Measurements from ENCODE around the gene CAMTA2.

Gene CAMTA2

DNA sequence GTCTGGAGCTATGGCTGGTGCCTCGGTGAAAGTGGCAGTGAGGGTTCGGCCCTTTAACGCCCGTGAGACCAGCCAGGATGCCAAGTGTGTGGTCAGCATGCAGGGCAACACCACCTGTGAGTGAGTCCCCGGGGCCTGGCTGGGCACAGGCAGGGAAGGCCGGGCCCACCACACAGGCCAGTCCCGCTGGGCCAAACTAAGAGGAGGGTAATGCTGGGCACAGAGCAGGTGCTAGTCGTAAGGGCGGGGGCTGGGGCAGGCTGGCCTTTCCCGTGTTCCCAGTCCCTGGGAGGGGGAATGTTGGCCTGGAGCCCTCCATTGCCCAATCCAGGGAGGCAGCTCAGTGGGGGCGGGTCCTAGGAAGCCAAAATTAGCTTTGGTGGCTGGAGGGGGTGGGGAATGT, 12.8 kb upstream of the CAMTA2 start:
- no peak for DNase-seq

DNA sequence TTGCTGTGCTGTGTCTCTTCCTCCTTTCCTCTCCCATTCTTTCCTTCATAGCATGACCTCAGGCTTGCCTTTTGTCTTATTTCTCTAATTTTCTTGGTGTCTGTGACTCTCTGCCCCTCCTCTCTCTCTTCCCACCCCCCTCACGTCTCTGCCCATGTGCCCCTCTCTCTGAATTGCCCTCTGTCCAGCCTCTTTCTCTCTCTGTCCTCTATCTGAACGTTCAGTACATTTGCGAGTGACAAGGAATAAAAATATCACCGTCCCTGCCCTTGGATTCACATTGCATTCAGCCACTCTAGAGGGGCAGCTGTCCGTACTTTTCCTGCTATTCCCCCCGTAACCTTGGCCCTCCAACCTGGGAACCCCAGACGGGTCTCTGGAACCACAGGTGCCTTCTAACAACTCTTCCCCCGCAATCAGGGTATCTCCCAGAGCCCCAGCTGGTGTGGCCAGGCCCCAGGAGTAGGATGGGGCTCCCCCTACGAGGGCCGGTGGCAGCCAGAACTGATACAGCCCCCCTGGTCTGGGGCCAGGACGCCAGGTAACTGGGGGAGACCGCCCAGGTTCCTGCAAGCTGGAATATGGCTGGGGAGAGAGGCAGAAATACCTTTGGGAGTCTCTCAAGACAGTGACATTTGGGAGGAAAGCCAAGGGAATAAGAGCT, 12.1 kb upstream of the CAMTA2 start:
- no peak for DNase-seq

DNA sequence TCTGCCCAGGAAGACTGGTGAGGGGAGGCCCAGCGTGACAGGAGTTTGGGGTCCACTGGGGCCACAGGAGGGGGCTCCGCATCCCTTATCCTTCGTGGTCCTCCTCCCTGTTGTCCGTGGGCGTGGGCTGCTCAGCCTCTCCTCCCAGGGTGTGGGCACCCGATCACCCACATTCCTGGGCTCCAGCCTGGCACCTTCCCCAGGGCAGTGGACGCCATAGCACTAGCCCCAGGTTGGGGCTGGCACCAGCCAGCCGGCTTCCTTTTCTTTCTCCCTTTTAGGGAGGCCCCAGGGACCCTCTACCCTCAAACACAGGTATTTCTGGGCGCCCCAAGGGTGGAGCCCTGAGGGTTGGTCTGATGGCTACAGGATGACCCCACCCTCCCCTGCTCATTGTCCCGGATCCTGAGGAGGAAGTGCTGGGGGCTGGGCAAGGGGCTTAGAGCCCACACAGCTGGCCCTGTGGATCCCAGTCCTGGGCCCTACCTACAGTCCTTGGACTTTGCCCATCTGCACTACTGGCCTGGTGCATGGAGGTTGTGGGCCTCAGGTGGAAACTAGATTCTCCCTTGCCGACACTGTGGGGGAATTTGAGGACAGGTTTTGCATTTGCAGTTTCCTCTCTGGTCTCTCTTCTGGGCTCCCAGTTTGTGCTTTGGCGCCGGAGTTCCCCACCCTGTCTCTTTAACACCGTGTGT, 11.4 kb upstream of the CAMTA2 start:
- DNase-seq: no peak

DNA sequence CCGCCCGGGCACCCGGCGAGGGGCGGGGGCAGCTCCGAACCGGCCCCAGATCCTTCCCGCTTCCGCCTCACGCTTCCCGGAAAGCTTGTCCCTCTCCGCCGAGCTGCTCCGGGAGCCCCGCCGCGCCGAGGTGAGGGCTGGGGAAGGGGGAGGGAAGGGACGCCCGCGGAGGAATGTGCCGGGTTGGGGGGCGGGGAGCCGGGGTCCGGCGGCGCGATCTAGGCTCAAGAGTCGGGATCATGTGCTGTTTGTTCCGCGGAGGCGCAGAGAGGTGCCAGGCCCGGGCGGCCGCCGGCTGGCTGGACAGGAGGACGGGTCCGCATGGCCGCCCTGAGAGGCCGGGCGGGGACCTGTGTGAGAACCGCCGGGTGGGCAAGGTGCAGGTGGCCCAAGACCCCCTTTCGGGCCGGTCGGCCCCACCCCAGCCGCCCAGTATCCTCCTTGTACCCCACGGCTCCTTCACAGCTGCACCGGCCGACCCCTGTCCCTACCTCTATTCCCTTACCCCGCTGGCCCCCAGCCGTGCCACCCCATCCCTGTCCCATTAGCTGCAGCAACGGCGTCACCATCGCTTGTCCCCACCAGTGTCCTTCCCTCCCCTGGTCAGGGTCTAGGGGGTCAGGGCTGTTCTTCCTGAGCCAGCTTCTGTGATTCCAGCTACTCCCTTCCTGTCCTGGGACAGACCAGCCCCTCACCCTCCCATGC, 10.7 kb upstream of the CAMTA2 start:
- no peak for DNase-seq

DNA sequence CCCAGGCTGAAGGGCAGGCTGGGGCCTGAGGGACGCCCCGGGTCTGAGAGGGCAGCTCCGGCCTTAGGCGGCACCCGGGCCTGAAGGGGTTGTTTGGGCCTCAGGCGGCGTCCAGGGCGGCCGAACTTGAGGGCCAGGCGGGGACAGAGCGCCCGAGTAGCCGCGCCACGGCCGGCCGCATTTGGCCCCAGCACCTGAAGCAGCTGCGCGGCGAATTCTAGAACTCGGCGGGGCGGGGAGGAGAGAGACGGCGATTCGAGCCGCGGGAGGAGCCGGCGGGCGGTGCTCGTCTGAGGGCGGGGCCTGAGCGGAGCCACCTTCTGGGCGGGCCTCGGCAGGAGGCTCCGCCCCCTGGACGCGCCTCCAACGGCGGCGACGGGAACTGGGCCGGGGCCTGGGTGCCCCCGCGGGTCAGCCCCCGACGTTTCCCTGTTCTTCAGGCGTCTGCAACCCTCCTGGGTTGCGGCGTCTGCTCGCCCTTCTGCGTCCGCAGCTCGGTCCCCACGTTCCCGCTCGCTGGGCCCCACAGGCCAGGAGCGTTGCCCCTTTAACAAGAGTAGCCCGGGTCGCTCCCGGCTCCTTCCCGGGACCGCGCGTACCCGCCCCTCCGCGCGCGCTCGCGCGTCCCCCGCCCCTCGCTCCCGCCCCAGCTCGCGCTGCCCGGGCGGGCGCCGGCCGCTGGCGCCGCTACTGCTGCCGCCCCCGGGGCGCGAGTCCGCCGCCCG, 10.0 kb upstream of the CAMTA2 start, which contains the start of the genes INCA1 and KIF1C:
Gene INCA1 (minus strand): TSS at position 221 of the 725 bp plus-strand sequence. CDS start 3,085 bp downstream, outside the sequence.
Gene KIF1C (plus strand): TSS at position 649 of the 725 bp plus-strand sequence. CDS start 2,297 bp downstream, outside the sequence.
- peak; percentile 56 for DNase-seq

DNA sequence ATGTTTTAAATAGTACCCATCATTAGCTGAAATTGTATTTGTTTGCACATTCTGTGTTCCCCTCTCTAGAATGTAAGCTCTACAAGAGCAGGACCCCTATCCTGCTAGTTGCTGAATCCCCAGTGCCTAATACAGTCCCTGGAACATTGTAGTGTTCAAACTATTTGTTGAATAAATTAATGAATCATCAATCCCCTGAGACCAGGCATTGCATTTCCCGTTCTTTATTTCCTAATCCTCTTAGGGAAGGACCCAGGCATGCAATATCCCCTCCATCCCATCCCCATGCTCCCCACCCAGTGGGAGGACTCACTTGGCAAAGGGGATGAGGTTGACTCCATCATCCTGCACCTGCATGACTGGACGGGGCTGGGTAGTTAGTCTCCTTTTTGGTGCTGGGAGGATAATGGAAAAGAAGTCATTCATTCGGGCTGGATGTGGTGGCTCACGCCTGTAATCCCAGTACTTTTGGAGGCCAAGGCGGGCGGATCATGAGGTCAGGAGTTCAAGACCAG, 6.7 kb upstream of the CAMTA2 start:
- DNase-seq: no peak

DNA sequence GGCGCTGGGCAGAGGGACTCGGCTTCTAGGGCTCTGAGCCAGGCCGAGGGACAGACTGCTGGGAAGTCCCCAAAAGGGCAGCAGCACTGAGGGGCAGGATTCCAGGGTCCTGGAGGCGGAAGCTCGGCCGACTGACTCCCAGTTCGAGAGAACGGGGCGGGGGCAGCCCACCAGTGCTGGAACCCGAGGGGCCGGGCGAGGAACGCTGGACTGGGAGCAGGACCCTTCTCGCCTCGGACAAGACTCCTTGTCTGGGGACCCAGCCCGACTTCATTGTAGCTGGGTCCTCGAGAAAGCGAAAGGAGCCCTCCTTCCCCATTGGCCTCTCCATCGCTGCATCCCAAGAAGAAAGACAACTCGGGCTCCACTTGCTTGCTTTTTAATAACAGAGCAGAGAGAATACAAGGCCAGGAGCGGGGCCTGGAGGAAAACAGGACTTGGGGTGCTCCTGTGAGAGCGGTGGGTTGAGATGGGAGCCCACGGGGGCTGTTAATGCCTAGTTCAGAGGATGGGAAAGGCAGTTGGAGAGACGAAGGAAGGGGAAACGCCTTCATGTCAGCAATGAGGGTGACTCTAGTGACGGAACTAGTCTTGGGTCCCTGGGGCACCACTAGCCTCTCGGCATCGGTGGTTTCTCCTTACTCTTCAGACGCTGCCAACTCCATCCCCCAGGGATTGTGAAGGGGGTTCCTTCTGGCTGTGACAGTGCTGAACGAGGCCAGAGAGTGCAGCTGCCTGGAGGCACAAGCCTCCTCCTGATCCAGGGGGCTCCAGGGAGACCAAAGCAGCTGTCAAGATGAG, 492 bp upstream of the CAMTA2 start:
- DNase-seq: no peak

DNA sequence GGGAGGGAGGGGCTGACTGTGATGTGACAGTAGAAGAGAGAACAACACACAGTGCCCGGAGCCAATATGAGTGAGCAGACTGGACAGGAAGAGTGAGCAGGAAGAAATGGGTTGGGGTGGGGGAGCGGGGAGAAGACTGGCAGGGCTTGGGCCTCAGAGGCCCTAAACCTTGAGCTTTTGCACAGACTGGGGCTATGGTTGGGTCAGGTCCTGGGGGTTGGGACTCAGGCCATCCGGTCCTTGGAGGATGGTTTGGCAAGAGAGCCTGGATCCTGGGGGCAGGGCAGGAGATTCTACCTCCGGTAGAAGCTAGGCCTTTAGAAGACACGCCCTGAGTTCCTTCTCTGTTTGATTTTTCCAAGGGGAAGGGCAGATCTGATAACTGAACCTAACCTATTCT, 1.1 kb downstream of the CAMTA2 start:
- DNase-seq: no peak

DNA sequence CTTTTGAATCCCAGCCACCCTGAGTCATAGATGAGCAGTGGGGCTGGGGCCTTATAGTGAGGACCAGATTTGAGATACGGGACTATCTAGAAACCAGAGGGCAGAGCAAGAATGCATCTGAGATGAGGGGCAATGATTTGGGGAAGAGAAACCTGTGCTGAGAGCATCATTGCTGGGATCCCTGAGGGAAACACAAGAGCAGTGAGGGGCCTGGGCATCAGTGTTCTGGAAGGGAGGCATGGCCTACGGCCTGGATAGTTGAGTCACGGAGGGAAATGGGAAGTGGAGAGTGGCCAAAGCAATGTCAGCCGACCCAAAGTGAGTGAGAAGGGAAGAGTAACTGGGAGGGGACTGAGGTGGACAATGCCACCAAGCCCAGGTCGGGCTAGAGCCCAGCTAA, 5.2 kb downstream of the CAMTA2 start:
- no peak for DNase-seq

DNA sequence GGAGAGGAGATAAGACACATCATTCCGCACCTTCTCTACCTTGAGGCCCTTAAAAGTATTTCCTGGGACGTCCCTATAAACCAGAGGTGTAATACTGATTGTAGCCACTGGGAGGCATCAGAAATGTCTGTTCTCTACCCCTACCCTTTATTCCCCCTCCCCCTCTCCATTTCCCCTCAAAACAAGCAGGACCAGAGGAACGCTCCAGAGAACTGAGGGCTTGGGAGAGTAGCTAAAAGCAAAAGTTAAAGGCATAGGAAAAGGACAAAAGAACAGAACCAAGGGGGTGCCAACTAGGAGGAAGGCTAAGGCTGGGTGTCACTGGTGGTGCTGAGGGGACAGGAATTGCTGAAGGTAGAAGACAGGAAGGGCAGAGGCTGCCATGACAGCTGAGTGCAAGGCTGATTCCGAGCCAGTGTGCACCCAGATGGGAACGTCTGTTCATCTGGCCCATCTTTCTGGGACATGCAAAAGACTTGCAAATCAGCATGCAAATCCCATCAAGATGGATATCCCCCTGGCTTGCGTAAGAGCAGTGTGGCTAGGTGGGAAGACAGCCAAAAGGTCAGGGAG, 6.7 kb downstream of the CAMTA2 start:
- DNase-seq: peak; percentile 2

DNA sequence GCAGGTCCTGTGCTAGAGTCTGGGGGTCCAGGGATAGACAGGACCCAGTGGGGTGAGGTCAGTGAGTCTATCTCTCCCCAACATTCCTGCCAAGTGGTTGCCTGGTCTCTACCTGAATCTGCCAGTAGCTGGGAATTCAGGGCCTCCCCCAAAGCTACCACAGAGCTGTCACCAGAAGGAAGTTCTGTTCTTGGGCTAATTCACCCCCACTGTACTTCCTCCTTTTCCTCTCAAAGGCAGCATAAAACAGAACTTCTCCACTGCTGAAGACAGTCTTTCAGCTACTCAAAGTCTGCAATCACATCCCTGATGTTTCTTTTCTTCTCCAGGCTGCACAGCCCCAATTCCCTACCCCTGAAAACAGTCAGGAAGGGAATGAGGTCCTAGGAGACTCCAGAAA, 8.7 kb downstream of the CAMTA2 start:
- DNase-seq: no peak

DNA sequence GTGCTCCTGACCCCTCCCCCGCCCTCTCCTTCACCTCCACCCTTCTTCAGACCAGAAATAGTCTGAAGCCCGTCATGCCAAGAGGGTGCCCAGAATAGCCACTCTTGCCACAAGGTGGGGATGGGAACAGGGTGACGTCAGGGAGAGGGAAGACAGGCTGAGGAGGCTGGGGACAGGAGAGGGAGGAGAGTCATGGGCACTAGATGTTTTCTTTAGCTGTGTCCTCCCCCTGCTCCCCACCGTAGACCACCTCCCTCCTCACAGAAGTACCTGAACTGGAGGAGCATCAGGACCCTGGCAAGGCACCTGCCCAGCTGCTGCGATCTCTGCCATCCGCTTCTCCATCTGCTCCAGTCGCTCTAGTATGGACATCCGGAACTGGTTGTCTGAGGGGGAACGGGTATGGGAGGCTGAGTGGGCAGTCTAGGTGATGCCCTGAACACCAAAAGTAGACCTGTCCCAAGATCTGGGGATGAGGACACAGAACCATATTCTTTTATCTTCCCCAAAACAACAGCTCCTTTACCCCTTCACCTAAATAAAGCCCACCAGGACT, 13.3 kb downstream of the CAMTA2 start:
- no peak for DNase-seq

DNA sequence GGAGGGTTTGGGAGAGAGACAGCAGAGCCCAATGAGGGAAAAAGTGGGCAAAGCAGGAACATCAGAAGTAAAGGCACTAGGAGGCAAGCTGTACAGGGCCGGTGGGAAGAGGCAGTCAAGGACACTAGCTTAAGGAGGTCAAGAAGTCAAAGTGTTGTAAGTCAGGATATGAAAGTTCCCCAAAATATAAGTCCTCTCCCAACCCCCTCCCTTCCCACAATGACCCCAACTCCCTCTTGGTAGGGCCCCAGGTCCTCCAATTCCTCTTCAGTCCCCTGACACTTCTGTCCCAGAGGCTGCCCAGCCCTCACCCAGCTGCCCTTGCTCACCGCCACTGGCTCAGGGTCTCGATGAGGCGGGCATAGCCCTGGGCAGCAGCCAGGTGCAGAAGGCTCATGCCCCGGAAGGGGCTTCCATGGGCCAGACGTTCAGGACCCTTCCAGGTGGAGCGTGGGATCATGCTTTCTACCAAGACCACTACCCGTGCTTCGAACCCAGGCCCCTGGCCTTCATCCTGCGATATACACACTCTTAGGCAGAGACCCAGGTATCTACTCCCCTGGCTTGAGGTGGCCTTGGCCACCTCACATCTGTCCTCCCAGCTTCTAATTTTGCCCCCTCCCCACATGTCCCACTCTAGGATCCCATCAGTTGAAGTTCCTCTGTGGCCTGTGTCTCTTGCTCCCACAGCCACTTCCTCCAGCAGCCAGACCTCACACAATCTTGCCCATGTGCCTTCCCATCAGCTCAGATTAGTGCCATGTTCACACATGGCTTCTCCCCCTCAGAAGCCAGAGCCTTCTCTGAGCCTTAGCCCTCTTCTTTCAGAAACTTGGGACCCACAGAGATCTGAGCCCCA, 14.0 kb downstream of the CAMTA2 start:
- DNase-seq: no peak

DNA sequence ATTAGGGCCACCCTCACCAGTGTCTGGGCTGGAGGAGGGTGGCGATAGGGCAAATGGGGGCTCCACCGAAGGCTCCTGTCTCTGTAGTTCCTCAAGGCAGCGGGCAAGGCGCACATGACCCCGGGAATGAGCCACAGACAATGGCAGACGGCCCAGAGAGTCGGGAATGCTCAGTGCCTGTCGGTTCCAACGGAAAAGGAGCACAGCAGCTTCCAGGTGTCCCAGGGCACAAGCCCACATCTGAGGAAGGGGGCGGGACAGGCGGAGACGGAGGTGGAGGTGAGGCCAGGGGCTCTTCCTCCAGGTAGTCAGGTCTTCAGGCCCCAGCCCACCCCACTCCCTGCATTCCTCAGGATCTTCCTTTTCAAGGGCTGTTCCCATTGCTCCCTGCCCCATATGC, 14.7 kb downstream of the CAMTA2 start:
- DNase-seq: no peak

DNA sequence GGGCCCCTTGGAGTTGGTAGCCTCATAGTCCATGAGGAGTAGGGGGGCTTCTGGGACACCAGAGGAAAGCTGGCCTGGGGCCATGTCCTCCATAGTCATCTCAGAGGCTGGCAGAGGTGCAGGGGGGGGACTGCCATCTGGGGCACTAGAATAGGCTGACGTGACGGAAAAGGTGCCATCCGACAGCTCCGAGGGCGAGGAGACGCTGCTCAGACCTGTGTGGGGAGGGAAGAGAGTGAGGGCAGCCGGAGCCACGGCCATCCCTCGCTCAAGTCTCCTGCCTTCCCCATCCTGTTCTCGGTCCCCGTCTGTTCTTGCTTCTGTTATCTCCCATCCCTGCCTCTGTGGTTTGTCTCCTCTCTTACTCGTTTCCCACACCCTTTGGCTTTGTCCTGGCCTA, 15.2 kb downstream of the CAMTA2 start:
- DNase-seq: no peak

DNA sequence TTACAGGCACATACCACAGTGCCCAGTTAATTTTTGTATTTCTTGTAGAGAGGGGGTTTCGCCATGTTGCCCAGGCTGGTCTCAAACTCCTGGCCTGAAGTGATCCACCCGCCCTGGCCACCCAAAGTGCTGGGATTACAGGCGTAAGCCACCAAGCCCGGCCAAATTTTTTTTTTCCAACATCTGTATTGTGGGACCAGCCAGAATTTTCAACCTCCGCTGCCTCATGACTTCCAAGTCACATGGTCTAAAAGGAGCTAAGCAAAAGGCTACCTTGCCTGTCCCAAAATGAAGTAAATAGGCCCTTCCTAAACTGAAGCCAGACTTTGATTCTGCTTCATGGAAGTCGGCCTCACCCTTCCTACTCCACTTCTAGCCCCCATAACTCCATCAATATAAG, 15.6 kb downstream of the CAMTA2 start:
- no peak for DNase-seq

DNA sequence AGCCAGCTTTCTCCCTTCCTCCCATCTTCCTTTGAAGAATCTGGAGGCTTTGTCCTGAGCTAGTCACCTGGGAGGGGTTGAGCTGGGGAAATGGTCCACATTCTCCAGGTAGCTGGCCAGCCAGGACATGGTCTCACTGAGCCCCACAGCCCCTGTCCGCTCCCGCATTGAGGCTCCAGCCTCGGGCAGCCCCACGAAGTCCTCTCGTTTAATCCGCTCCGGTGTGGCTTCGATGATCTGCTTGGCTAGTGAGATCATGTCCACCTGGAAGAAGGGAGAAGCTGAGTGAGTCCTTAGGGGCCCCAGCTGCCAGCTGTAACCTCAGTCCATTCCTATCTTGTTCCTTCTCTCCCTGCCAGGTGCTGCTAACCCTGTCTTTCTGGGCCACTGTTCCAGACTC, 17.2 kb downstream of the CAMTA2 start:
- DNase-seq: no peak

DNA sequence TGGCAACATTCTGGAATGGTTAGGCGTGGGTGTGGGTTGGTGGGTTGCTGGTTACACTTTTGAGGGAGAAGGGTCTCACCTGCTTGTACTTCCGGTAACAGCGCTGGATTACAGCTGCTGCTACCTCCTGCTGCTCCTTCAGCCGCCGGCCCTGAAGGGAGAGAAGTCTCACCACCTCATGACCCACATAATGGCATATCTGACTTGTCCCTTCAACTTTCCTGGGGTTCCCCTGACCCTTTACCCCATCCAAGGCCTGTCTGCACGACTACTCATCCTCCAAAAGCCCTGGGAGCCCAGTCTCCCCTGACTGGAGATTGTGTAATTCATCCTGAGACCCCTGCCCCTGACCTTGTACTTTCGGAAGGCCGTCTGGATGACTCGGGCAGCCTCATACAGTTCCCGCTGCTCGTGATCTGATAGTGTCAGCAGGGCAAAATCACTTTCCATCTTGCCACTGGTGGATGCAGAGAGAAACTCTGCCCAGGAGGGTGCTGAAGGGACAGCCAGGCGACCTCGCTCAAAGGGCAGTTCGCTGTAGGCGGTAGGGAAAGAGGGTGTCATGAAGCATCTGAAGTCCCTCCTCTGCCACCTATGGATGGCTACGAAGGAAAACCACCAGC, 17.8 kb downstream of the CAMTA2 start:
- no peak for DNase-seq

DNA sequence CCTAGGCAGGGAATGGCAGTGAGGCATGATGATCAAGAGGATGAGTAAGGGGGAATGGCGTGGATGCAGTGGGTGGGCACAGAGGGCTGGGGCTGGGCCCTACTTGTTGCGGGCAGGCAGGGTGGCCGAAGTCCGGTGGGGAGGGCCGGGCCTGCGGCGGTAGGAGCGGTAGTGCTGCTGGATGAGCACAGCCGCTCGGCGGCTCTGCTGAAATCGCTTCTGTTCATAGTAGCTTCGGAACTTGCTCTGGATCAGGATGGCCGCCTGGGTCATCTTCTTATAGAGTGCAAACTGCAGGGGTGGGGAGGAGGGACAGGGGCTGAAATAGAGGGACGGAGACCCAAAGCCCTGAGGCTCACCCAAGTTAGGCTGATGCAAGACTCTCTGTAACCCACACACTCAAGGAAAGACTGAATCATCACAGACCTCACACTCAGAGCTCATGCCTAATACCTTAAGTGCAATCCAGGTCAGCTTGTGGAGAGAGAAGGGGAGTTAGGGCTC, 18.4 kb downstream of the CAMTA2 start:
- DNase-seq: no peak
